Glomerular visceral epithelial cell (primary cell): ENCODE results near the gene CLBA1.
A peak's percentile ranks its signal among the peaks of the same experiment; 100 is the strongest.

Experiments
- DNase-seq: peaks from one replicate; pipeline ENCODE4 v3.0.0-alpha.2; 2016; ENCODE audit errors: extremely low spot score

Gene CLBA1

DNA sequence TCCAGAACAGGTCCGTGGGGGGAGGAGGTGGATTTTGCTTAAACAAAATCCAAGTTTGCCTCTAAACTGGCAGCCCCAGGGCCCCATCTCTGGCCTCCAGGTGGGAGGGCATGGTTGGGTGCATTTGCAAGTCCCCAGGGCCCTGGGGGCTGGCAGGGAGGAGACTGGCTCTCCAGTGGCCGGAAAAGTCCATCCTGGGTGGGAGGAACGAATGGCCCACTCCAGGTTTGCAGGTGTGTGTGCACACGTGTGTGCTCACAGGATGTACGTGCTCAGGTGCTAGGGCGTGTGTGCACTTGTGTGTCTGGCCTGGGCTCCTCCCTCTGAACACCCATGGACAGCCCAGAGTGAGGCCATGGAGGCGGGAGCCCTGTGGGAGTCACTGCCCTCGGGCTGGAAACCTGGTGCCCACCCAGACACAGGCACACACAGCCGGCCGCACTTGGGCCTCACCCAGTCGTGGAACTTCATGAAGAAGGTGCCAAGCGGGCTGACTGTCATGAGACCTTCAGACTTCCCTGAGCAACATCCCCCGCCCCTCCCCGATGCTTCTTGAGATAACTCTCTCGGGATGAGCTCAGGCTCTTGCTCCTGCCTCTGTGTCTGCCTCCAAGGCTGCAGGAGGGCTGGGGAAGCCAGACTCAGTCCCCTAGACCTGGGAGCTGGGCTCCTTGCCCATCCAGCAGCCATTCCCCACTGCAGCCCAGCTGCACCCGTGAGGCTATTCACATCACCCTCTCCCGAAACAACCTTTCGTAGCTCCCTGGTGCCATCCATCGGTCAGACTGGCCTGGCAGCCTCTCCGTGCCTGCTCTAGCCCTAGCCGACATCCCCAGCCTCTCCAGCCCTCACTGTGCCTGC is 16.8 kb upstream of the CLBA1 start:
- peak; percentile 33 for DNase-seq

DNA sequence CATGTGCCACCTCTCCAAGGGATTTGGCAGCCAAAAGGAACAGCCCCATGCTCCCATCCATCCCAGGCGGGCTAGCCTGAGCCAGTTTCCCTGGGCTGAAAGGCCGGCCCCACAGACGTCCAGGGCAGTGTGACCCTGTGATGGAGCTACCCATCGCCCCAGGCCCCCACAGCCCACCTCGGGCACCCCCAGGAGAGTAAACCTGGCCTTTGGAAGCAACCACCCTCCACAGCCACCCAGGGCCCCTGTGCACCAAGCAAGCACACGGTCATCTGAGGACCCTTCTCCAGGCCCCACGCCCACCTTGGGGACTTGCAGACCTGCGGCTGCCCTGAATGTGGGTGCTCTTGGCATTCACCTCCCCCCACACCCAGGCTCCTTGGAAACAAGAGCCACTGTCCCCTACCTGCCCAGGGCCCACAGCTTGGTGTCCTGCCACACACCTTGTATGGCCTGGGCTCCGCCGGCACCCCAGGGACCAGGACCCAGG is 15.8 kb upstream of the CLBA1 start:
- DNase-seq: no peak

- peak; percentile 76 for DNase-seq
These were observed 15.1 kb upstream of the CLBA1 start for GRCh38 chr14:104970231-104971068.

DNA sequence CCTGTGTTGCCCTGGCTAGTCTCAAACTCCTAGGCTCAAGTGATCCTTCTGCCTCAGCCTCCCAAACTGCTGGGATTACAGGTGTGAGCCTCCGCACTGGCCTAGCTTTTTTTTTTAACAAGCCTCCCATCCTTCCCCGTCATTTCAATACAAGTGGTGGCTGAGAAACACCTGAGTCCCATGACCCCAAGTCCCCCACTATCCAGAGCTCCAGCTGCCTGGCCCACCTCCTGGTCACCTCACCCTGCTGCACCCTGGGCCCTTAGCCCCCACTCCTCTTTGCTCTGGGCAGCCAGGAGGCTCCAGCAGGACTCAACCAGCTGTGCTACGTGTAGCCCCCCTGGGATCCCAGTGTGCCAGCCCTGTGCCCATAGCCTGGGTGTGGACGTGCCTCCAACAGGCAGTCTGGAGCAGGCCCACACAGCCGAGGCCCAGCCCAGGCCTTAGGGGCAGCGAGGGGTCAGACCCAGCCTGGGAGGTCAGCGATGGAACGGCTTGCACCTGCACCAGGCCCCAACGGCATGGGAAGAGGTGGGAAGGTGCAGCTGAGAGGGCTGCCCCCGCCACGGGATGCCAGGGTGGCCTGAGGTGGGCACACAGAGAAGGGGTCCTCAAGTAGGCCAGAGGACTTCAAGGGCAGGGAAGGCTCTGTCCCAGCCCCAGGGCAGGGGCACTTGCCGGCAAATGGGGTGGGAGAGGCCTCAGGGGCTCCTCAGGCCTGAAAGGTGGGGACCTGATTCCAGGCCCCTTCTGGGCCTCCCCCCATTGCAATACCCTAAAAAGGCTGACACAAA is 13.9 kb upstream of the CLBA1 start:
- DNase-seq: no peak

DNA sequence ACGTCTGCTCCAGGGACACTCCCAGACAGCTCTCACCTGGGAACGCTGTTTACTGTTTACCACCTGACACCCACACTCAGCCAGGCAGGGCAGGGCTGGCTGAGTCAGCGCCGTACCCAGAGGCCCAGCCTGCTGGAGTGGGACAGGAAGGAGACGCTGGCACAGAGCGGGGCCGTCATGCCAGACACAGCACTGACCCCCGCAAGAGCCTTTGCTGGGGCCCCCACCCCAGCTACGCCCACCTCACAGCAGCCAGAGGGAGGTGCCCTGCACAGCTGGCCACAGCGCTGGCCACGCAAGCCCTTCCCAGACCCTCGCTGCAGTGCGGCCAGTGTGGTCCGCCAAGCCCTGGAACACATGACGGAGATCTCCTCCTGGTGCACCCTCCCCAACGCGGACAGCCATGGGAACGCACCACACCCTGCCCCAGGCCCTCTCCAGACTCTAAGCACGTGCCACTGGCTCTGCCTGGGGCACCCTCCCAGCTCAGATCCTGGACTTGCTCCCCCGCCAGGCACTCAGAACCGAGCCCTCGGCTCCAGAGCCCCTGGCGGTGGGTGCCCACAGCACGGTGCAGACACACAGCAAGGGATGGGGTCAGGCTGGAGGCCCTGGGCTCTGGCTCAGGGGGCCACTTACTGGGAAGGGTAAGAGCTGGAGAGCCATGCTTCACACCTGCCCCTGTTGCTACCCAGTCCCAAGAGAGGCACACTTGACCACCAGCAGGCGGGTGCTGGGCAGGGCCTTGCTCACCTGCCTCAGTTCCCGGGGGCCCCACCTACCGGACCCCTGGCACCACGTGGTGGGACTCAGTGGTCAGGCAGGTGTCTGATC is 13.1 kb upstream of the CLBA1 start:
- DNase-seq: peak; percentile 73

DNA sequence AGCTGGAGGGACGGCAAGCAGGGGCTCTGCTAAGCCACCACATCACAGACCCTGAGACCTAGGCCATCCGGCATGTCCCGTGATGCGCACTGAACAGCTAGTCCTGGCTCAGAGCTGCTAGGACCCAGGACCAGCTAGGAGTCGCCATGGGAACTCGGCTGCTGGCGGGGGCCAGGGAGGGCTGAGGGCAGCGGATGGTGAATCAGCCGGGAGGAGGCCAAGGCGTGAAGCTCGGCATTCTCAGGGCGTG is 12.5 kb upstream of the CLBA1 start:
- peak; percentile 98 for DNase-seq

- DNase-seq: no peak
These were observed 12.0 kb upstream of the CLBA1 start for GRCh38 chr14:104973385-104974145.

DNA sequence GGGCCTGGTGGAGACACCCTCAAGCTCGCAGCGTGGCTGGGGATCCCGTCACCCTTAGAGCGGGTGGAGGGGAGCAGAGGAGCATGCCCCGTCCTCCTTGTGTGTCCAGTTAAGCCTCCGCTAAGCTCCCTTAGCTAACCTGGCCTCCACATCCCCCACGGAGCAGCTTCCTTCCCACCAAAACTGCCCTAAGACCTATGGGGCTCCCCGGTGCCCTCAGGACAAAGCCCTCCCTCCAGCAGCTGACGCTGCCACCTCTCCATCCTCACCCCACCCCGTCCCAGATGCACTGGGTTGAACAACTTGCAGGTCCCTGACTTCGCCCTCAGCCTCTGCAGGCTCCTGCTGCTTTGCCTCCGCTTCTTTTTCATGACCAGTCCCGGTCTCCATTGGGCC is 11.4 kb upstream of the CLBA1 start:
- no peak for DNase-seq

- DNase-seq: no peak
These were observed 10.8 kb upstream of the CLBA1 start for GRCh38 chr14:104974665-104975390.

- no peak for DNase-seq
These were observed 9.9 kb upstream of the CLBA1 start for GRCh38 chr14:104975481-104976197.

DNA sequence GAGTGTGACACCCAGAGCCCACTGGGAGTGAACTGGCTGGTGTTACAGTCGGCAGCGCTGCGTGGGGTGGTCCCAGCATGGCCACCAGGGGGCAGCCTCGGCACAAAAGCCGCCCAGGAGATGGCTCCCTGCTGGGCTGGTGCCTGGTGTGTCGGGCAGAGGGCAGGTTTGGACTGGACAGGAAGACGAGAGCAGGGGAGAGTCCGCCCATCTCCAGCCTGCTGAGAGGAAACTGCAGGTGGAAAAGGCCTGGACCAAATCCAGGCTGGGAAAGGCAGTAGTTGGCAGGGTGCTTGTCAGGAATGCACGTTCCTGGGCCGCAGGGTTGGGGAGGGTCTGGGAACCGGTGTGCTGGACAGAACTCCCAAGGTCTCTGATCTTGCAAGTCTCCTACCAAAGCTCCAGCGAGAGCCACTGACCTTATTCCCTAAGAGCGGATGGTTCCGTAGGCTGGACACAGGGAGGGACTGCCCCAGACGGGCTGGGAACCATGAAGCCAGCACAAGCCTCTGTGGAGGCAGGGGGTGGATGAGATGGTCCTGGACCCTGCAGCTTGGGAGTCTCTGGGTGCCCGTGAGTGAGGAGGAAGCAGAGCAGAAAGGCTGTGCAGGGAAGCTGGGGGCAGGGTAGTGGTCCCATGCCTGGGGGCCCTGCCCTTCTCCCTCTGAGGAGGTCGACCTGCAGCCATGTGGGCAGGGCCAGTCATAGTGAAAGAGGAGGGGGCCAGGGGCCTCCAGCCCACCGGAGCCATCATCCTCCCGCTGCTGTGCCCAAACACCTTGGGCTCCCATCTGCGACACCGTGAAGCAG is 9.2 kb upstream of the CLBA1 start:
- DNase-seq: peak; percentile 90

- no peak for DNase-seq
These were observed 8.4 kb upstream of the CLBA1 start for GRCh38 chr14:104977008-104977680.

- peak; percentile 80 for DNase-seq
These were observed 7.6 kb upstream of the CLBA1 start, which contains the start of gene AHNAK2 for GRCh38 chr14:104977681-104978653. Gene AHNAK2, minus strand, starts transcription at chr14:104978374. Its CDS starts 137 bp downstream, at chr14:104978237.

GRCh38 chr14:104978746-104979691 is 6.6 kb upstream of the CLBA1 start:
- DNase-seq: no peak
